Activated CD8-positive, alpha-beta T cell treated with anti-CD3 and anti-CD28 coated beads for 36 hours (primary cell): ENCODE results near the gene LYRM9. TPM values are rescaled to one million over a fixed set of nuclear protein-coding genes. Genes with fewer than 3 reads are reported as not detected.

Source experiments
- ATAC-seq: fragments of 200-7000 bp; cut with Tn5 transposase; one replicate; pipeline ENCODE4 v1.10.0; 2021; ENCODE audit warnings: mild to moderate bottlenecking, moderate library complexity
- CTCF ChIA-PET: fragments of 350-600 bp; sonication (Branson Sonifier 250); formaldehyde crosslinking; loops from one replicate; lab custom pipeline; 2021; ENCODE audit warnings: antibody characterized with exemption; lab: Charles Lee
- POLR2A ChIA-PET: fragments of 350-600 bp; sonication (Branson Sonifier 250); formaldehyde crosslinking; loops from one replicate; lab custom pipeline; 2021; ENCODE audit warnings: antibody characterized with exemption; lab: Charles Lee
- DNase-seq: peaks from one replicate; pipeline ENCODE4 v3.0.0-alpha.2; 2020
- H3K27ac Mint-ChIP-seq: one replicate; pipeline ENCODE4 v1.8.0; 2021; ENCODE audit warnings: mild to moderate bottlenecking, mixed read lengths
- H3K27me3 Mint-ChIP-seq: one replicate; pipeline ENCODE4 v1.8.0; 2021; ENCODE audit warnings: mixed read lengths
- H3K36me3 Mint-ChIP-seq: one replicate; pipeline ENCODE4 v1.8.0; 2021; ENCODE audit warnings: low read depth, mixed read lengths
- H3K4me1 Mint-ChIP-seq: one replicate; pipeline ENCODE4 v1.8.0; 2021; ENCODE audit warnings: low read depth, mixed read lengths
- H3K4me3 Mint-ChIP-seq: one replicate; pipeline ENCODE4 v1.8.0; 2021; ENCODE audit warnings: mild to moderate bottlenecking, moderate library complexity, mixed read lengths
- H3K9me3 Mint-ChIP-seq: one replicate; pipeline ENCODE4 v1.8.0; 2021; ENCODE audit warnings: mixed read lengths
- CTCF ChIP-seq: fragments of 200-600 bp; IDR thresholded peaks from one replicate; pipeline ENCODE4 v1.8.0; 2022; ENCODE audit warnings: antibody characterized with exemption, mild to moderate bottlenecking
- intact Hi-C: fragments of 100-400 bp; cut with micrococcal nuclease; formaldehyde crosslinking; loops from one replicate; pipeline ENCODE4 v1.10.0; 2022
- total RNA-seq, 2 experiments: library from RNA; stranded (reverse); gene quantifications; one replicate each; pipeline ENCODE4 v1.2.3, GENCODE V29; 2021

LYRM9 gene
- total RNA-seq, 2 experiments from 2014 or later: 3.1 to 3.5 TPM

DNA sequence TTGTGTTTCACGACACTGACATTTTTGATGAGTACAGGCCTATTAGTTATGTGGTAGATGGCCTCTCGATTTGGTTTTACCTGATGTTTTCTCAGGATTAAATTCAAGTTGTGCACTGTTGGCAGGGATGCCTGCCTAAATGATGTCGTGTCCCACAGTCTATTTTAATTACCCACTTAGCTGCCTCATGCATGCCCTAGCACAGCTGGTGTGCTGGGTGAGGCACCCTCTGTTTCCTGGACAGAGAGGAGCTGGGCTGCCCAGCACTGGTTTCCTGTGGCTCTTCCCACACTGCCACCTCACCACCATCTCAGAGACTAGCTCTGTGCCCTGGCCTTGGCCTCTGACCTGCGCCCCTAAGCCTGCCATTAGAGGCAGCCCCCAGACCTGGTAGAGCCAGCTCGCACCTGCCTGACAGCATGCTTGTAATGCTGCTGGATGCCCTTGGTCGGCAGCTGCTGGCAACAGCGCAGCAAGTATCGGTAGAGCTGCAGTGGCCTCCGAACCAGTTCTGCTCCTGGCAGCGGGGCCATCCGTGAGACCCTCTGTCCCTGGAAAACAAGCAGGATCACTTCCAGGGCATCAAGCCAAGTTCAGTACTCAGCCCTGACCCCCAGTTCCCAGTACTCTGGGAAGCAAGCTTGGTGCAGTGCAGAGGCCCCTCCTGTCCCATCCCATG, 10.9 kb downstream of the LYRM9 start:
- ATAC-seq: no peak
- POLR2A ChIA-PET: no interaction called here
- intact Hi-C loops: loop anchor here (5.0 kb wide), 1 partner anchor 220 kb away; no protein-coding TSS in a partner anchor
- no peak for TF ChIP-seq CTCF
- H3K9me3 Mint-ChIP-seq: no peaks in the 10 kb centered on the region
- H3K4me3 Mint-ChIP-seq: no peak overlapping the region
- no peak overlapping the region for H3K27ac Mint-ChIP-seq
- peaks cover 20% of the 10 kb centered on the region for H3K4me1 Mint-ChIP-seq
- H3K36me3 Mint-ChIP-seq: no peaks in the 10 kb centered on the region
- no peaks in the 10 kb centered on the region for H3K27me3 Mint-ChIP-seq
- DNase-seq: no peak
- CTCF ChIA-PET: interaction anchor here (1.3 to 14.4 kb wide), 6 partner anchors 11 to 125 kb away, joined by 3 to 601 read pairs (median 69); partner anchors contain the start of genes LYRM9 and NOS2

DNA sequence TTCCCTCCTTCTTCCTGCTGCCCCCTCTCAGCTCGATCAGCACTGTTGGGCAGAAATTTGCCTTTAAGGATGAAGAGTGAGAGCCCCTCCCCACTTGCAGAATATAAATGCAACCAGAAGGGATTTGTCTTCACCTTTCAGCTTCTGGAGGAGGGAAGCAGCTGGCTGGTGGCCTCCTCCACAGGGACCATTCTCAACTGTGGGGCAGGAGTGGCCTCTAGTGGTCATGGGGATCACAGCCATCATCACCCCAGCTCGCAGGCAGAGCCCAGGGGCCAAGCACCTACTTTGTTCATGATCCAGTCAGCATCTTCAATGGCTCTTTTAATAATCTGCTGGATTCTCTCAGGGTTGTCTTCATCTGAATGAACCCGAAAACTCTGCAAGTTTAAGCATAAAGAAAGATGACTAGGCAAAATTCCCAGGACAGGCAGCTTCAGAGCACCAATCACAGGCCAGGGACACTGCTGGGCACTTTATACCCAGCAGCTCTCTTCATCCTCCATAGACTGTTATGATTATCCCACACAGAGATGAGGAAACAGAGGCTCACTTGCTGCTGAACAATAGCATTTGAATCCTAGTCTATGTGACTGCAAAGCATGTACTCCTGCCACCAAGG, 13.1 kb downstream of the LYRM9 start:
- ATAC-seq: peak; percentile 87
- Mint-ChIP-seq H3K36me3 (no peaks in the 10 kb centered on the region), H3K4me1 (peaks cover 19% of the 10 kb centered on the region), H3K27me3 (no peaks in the 10 kb centered on the region), H3K27ac (peak overlapping the region; percentile 55), H3K4me3 (no peak overlapping the region), H3K9me3 (no peaks in the 10 kb centered on the region)
- TF ChIP-seq CTCF: peak; percentile 86
- CTCF ChIA-PET: interaction anchor here (0.7 to 14.4 kb wide), 43 partner anchors 9 to 277 kb away, joined by 3 to 601 read pairs (median 5); partner anchors contain the start of genes LYRM9, NLK and NOS2
- intact Hi-C loops: loop anchor here (2.0 to 5.0 kb wide), 3 partner anchors 73 to 218 kb away; no protein-coding TSS in a partner anchor
- POLR2A ChIA-PET: interaction anchor here (0.6 to 2.4 kb wide), 4 partner anchors 14 to 546 kb away, joined by 3 to 12 read pairs (median 3); partner anchors contain the start of gene NOS2
- peak; percentile 83 for DNase-seq

GRCh38 chr17:27878776-27879562, 14.2 kb downstream of the LYRM9 start:
- ATAC-seq (peak; percentile 91), DNase-seq (peak; percentile 76)
- no peaks in the 10 kb centered on the region for H3K9me3 Mint-ChIP-seq
- no peak for TF ChIP-seq CTCF
- H3K27me3 Mint-ChIP-seq: no peaks in the 10 kb centered on the region
- intact Hi-C loops: loop anchor here (5.0 kb wide), 1 partner anchor 72 kb away; no protein-coding TSS in a partner anchor
- H3K27ac Mint-ChIP-seq: no peak overlapping the region
- peaks cover 19% of the 10 kb centered on the region for H3K4me1 Mint-ChIP-seq
- CTCF ChIA-PET: interaction anchor here (0.7 to 14.4 kb wide), 28 partner anchors 8 to 642 kb away, joined by 3 to 601 read pairs (median 6); partner anchors contain the start of genes LYRM9, NLK and NOS2
- H3K4me3 Mint-ChIP-seq: no peak overlapping the region
- POLR2A ChIA-PET: interaction anchor here (0.6 to 2.4 kb wide), 4 partner anchors 15 to 79 kb away, joined by 3 to 12 read pairs (median 3); partner anchors contain the start of gene NOS2
- no peaks in the 10 kb centered on the region for H3K36me3 Mint-ChIP-seq

GRCh38 chr17:27873746-27874145, 19.4 kb downstream of the LYRM9 start:
- TF ChIP-seq CTCF: no peak
- Mint-ChIP-seq H3K9me3 (peaks cover 1% of the 10 kb centered on the region), H3K36me3 (no peaks in the 10 kb centered on the region), H3K4me3 (no peak overlapping the region), H3K27ac (no peak overlapping the region), H3K4me1 (peaks cover 7% of the 10 kb centered on the region), H3K27me3 (no peaks in the 10 kb centered on the region)
- CTCF ChIA-PET: interaction anchor here (0.8 to 14.4 kb wide), 2 partner anchors 20 to 70 kb away, joined by 3 to 601 read pairs; partner anchors contain the start of genes LYRM9 and NOS2
- ATAC-seq: no peak
- DNase-seq: no peak
- POLR2A ChIA-PET: no interaction called here
- intact Hi-C loops: no loop called here
